IMR-90 (cell line): ENCODE data around the gene PDK4. TPM values are rescaled to one million over a fixed set of nuclear protein-coding genes. Genes with fewer than 3 reads are reported as not detected.

Source experiments
- ATAC-seq: fragments of 200-7000 bp; cut with Tn5 transposase; 2 replicates; pipeline ENCODE4 v1.9.1; 2020; ENCODE audit warnings: low read depth, mild to moderate bottlenecking, moderate library complexity
- BruUV-seq: library from RNA; stranded (reverse); fragments of 400-500 nt; replicated peaks from 2 replicates; lab custom pipeline; 2021; lab: Mats Ljungman, UMichigan
- CTCF ChIA-PET: fragments of 300-600 bp; formaldehyde crosslinking; extraction: SDS; loops from one replicate; lab custom pipeline; 2021; ENCODE audit warnings: antibody characterized with exemption; lab: Yijun Ruan, JAX
- POLR2A ChIA-PET: fragments of 300-600 bp; sonication (Branson Sonifier 250); formaldehyde crosslinking; loops from one replicate; lab custom pipeline; 2022; ENCODE audit warnings: antibody characterized with exemption; ENCODE audit not compliant: unreplicated experiment; lab: Charles Lee
- DNase-seq: peaks from one replicate; pipeline ENCODE4 v3.0.0; 2013
- H2AFZ ChIP-seq: replicated peaks from 2 replicates; pipeline ENCODE3; 2013; ENCODE audit warnings: low read length, mild to moderate bottlenecking; ENCODE audit not compliant: poor library complexity
- H2AK5ac ChIP-seq: 2 replicates; pipeline ENCODE4 v1.6.1; 2013; ENCODE audit warnings: low read depth, low read length, inconsistent platforms
- H2AK9ac ChIP-seq: replicated peaks from 2 replicates; pipeline ENCODE3; 2013; ENCODE audit warnings: mild to moderate bottlenecking, low read depth, low read length, moderate library complexity; ENCODE audit not compliant: poor library complexity
- H2BK120ac ChIP-seq: 2 replicates; pipeline ENCODE4 v1.6.1; 2013; ENCODE audit warnings: low read depth, low read length, inconsistent platforms
- H2BK15ac ChIP-seq: 3 replicates; pipeline ENCODE4 v1.6.1; 2013; ENCODE audit warnings: low read depth, low read length, inconsistent platforms
- H2BK20ac ChIP-seq: 2 replicates; pipeline ENCODE4 v1.6.1; 2013; ENCODE audit warnings: low read depth, mild to moderate bottlenecking, inconsistent platforms, low read length, moderate library complexity
- H2BK5ac ChIP-seq: 2 replicates; pipeline ENCODE4 v1.6.1; 2013; ENCODE audit warnings: mild to moderate bottlenecking, low read depth, low read length, inconsistent platforms; ENCODE audit not compliant: poor library complexity, severe bottlenecking
- H3K14ac ChIP-seq: replicated peaks from 2 replicates; pipeline ENCODE4 v1.6.1; 2013; ENCODE audit warnings: low read depth, low read length, inconsistent platforms
- H3K18ac ChIP-seq: 2 replicates; pipeline ENCODE4 v1.6.1; 2013; ENCODE audit warnings: low read depth, low read length, control low read depth
- H3K23ac ChIP-seq: 2 replicates; pipeline ENCODE4 v1.6.1; 2013; ENCODE audit warnings: low read depth, low read length, inconsistent platforms
- H3K27ac ChIP-seq: 2 replicates; pipeline ENCODE4 v1.5.1; 2013; ENCODE audit warnings: mild to moderate bottlenecking, control low read depth, low read length; ENCODE audit not compliant: insufficient read depth
- H3K27me3 ChIP-seq: 2 replicates; pipeline ENCODE4 v1.6.1; 2013; ENCODE audit warnings: low read length; ENCODE audit not compliant: control insufficient read depth, insufficient read depth
- H3K36me3 ChIP-seq: 2 replicates; pipeline ENCODE4 v1.6.1; 2013; ENCODE audit warnings: low read length, mixed read lengths; ENCODE audit not compliant: control insufficient read depth, insufficient read depth
- H3K4ac ChIP-seq: 2 replicates; pipeline ENCODE4 v1.6.1; 2013; ENCODE audit warnings: low read depth, low read length, inconsistent platforms
- H3K4me1 ChIP-seq: 2 replicates; pipeline ENCODE4 v1.6.1; 2013; ENCODE audit warnings: low read length, mixed read lengths; ENCODE audit not compliant: control insufficient read depth, insufficient read depth
- H3K4me2 ChIP-seq: 2 replicates; pipeline ENCODE4 v1.6.1; 2013; ENCODE audit warnings: low read depth, mild to moderate bottlenecking, control low read depth, low read length, moderate library complexity
- H3K4me3 ChIP-seq: 2 replicates; pipeline ENCODE4 v1.5.1; 2013; ENCODE audit warnings: low read depth, mild to moderate bottlenecking, control low read depth, low read length, moderate library complexity; ENCODE audit not compliant: insufficient read depth
- H3K56ac ChIP-seq: 2 replicates; pipeline ENCODE4 v1.6.1; 2013; ENCODE audit warnings: low read length, inconsistent platforms; ENCODE audit not compliant: insufficient read depth; ENCODE audit errors: extremely low read depth
- H3K79me1 ChIP-seq, 2 experiments: 2 replicates each; pipeline ENCODE4 v1.6.1; 2013; ENCODE audit warnings: low read length in 2 of 2, inconsistent platforms in 1 of 2, low read depth in 1 of 2
- H3K9ac ChIP-seq: 2 replicates; pipeline ENCODE4 v1.6.1; 2013; ENCODE audit warnings: low read depth, low read length, control low read depth
- H3K9me1 ChIP-seq: 2 replicates; pipeline ENCODE4 v1.6.1; 2013; ENCODE audit warnings: low read length, inconsistent platforms; ENCODE audit not compliant: insufficient read depth
- H3K9me3 ChIP-seq: 2 replicates; pipeline ENCODE4 v1.6.1; 2013; ENCODE audit warnings: low read length; ENCODE audit not compliant: control insufficient read depth, insufficient read depth
- H4K20me1 ChIP-seq: 2 replicates; pipeline ENCODE4 v1.6.1; 2013; ENCODE audit warnings: low read length, inconsistent platforms; ENCODE audit not compliant: insufficient read depth
- H4K5ac ChIP-seq: 2 replicates; pipeline ENCODE4 v1.6.1; 2013; ENCODE audit warnings: mild to moderate bottlenecking, low read depth, low read length, control low read depth
- H4K8ac ChIP-seq, 2 experiments: 2 replicates each; pipeline ENCODE4 v1.6.1; 2013; ENCODE audit warnings: low read depth in 2 of 2, low read length in 2 of 2, control low read depth in 1 of 2, inconsistent platforms in 1 of 2
- H4K91ac ChIP-seq: 2 replicates; pipeline ENCODE4 v1.6.1; 2013; ENCODE audit warnings: low read depth, low read length, inconsistent platforms; ENCODE audit not compliant: insufficient read depth
- CEBPB ChIP-seq: IDR thresholded peaks from 2 replicates; pipeline ENCODE4 v1.6.1; 2012; ENCODE audit warnings: low read depth, low read length, improper control_type of control experiment
- ELK1 ChIP-seq: fragments of 150-350 bp; IDR thresholded peaks from 2 replicates; pipeline ENCODE4 v1.6.1; 2016; ENCODE audit warnings: low read depth, mild to moderate bottlenecking, low read length, moderate library complexity, borderline replicate concordance
- FOS ChIP-seq: fragments of 150-350 bp; IDR thresholded peaks from 2 replicates; pipeline ENCODE4 v1.6.1; 2016; ENCODE audit warnings: low read depth, low read length
- MAFK ChIP-seq: IDR thresholded peaks from 2 replicates; pipeline ENCODE4 v1.6.1; 2012; ENCODE audit warnings: low read depth, low read length, improper control_type of control experiment
- MAZ ChIP-seq: IDR thresholded peaks from 2 replicates; pipeline ENCODE4 v1.6.1; 2012; ENCODE audit warnings: low read depth, mild to moderate bottlenecking, low read length, improper control_type of control experiment, moderate library complexity, borderline replicate concordance
- MXI1 ChIP-seq: IDR thresholded peaks from 2 replicates; pipeline ENCODE4 v1.6.1; 2012; ENCODE audit warnings: low read depth, mild to moderate bottlenecking, low read length, moderate library complexity, borderline replicate concordance
- NFE2L2 ChIP-seq: fragments of 150-350 bp; IDR thresholded peaks from 2 replicates; pipeline ENCODE4 v1.6.1; 2016; ENCODE audit warnings: low read depth, mild to moderate bottlenecking, low read length
- POLR2A ChIP-seq: IDR thresholded peaks from 2 replicates; pipeline ENCODE4 v1.6.1; 2012; ENCODE audit warnings: mild to moderate bottlenecking, low read depth, low read length
- RFX5 ChIP-seq: IDR thresholded peaks from 2 replicates; pipeline ENCODE4 v1.8.0; 2012; ENCODE audit warnings: low read depth, mild to moderate bottlenecking, low read length, moderate library complexity
- dilution Hi-C: fragments of 300-500 bp; cut with HindIII; formaldehyde crosslinking; loops from one replicate; pipeline ENCODE4 v1.14.3; 2018; ENCODE audit warnings: low sequenced_read_pairs; ENCODE audit not compliant: unreplicated experiment
- in situ Hi-C: fragments of 300-500 bp; cut with MboI; formaldehyde crosslinking; loops from 3 replicates; pipeline ENCODE4 v1.14.3; 2019; ENCODE audit warnings: low sequenced_read_pairs, inconsistent platforms, mixed read lengths
- intact Hi-C: fragments of 100-400 bp; cut with micrococcal nuclease; formaldehyde crosslinking; loops from 2 replicates; pipeline ENCODE4 v1.10.0; 2022
- polyA plus RNA-seq, 3 experiments: library from polyadenylated mRNA; depleted of rRNA; stranded (reverse); fragments of >200 nt; gene quantifications; 2 replicates each; pipeline ENCODE4 v1.2.3, GENCODE V29; 2012; ENCODE audit warnings: low replicate concordance in 1 of 3
- total RNA-seq: library from RNA; depleted of rRNA; stranded (reverse); fragments of >200 nt; gene quantifications from 2 replicates; pipeline ENCODE4 v1.2.3, GENCODE V29; 2012

The PDK4 gene
- total and polyA plus RNA-seq, 2 of the 4 experiments (the other 2 are of a cell fraction): under 0.01 to 0.03 TPM

DNA sequence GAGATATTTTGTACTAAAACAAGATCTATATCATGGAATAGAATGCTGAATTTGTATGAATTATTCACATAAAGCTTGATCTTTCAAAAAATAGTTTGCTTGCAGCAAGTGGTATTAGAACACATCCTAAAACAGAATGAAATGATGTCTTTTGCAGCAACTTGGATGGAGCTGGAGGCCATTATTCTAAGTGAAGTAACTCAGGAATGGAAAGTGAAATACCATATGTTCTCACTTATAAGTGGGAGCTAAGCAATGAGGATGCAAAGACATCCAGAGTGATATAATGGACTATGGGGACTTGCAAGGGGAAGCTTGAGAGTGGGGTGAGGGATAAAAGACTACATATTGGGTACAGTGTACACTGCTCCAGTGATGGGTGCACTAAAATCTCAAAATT, 56.9 kb downstream of the PDK4 start:
- Histone ChIP-seq H4K20me1 (no peaks in the 10 kb centered on the region), H2BK5ac (no peak overlapping the region), H3K27ac (no peak overlapping the region), H3K9ac (no peak overlapping the region), H2BK20ac (no peak overlapping the region), H2BK120ac (no peak overlapping the region), H3K23ac (no peak overlapping the region), H2BK15ac (no peak overlapping the region), H3K4me3 (no peak overlapping the region), H3K18ac (no peak overlapping the region), H3K9me1 (no peaks in the 10 kb centered on the region), H3K4me1 (no peaks in the 10 kb centered on the region), H2AK9ac (no peak overlapping the region), H3K27me3 (peaks cover 13% of the 10 kb centered on the region), H3K14ac (no peak overlapping the region), H3K56ac (no peak overlapping the region), H3K9me3 (no peaks in the 10 kb centered on the region), H4K8ac (no peak overlapping the region), H3K79me1 (no peaks in the 10 kb centered on the region), H3K4ac (no peak overlapping the region), H2AFZ (no peak overlapping the region), H4K5ac (no peak overlapping the region), H3K4me2 (no peak overlapping the region), H4K91ac (no peak overlapping the region), H2AK5ac (no peak overlapping the region), H3K36me3 (no peaks in the 10 kb centered on the region)
- TF ChIP-seq RFX5 (no peak), NFE2L2 (no peak), CEBPB (no peak), MAZ (no peak), FOS (no peak), MAFK (no peak), ELK1 (no peak), MXI1 (no peak), POLR2A (no peak)
- ChIA-PET CTCF (interaction anchor here (0.8 to 1.3 kb wide), 3 partner anchors 28 to 144 kb away, joined by 3 to 4 read pairs (median 3); no protein-coding TSS in a partner anchor), POLR2A (no interaction called here)
- dilution Hi-C loops (no loop called here), in situ Hi-C loops (loop anchor here (5.0 kb wide), 1 partner anchor 143 kb away; no protein-coding TSS in a partner anchor), intact Hi-C loops (no loop called here)
- DNase-seq (no peak), ATAC-seq (no peak)
- no TSS peak for BruUV-seq
